Measurements from ENCODE around the gene CSTPP1.

Gene CSTPP1

GRCh38 chr11:46977038-46977813 is 40.7 kb downstream of the CSTPP1 start:
- H3K18ac ChIP-seq (ENCODE audit: low read length) = no peak overlapping the region
- no peak overlapping the region for H2BK12ac ChIP-seq (ENCODE audit: low read length)
- H4K12ac ChIP-seq (ENCODE audit: low read depth, low read length) = no peak overlapping the region
- H3K4ac ChIP-seq (ENCODE audit: low read depth, low read length) = no peak overlapping the region
- H3K9ac ChIP-seq (ENCODE audit: low read length) = no peak overlapping the region
- H3K23ac ChIP-seq (ENCODE audit: low read length) = no peak overlapping the region
- no peaks in the 10 kb centered on the region for H3K9me3 ChIP-seq (ENCODE audit: insufficient read depth, low read depth, low read length)
- H3K79me1 ChIP-seq (ENCODE audit: low read length) = no peaks in the 10 kb centered on the region
- no peak overlapping the region for H4K91ac ChIP-seq (ENCODE audit: low read depth, low read length)
- no peak overlapping the region for H2BK5ac ChIP-seq (ENCODE audit: low read depth, low read length, poor library complexity)
- H3K79me2 ChIP-seq (ENCODE audit: control insufficient read depth, insufficient read depth, low read length, poor library complexity) = no peaks in the 10 kb centered on the region
- H3K36me3 ChIP-seq (ENCODE audit: control insufficient read depth in 1 of 2, insufficient read depth in 2 of 2, low read length in 2 of 2) = peaks cover 1 to 6% of the 10 kb centered on the region in 2 experiments
- H2BK120ac ChIP-seq (ENCODE audit: insufficient read depth, low read length, poor library complexity) = no peak overlapping the region
- H2AFZ ChIP-seq (ENCODE audit: insufficient read depth, low read length, poor library complexity) = no peak overlapping the region
- no peak overlapping the region for H3K4me2 ChIP-seq (ENCODE audit: low read length)
- no CpG with 5 or more reads among the region's 7 CpGs for WGBS (ENCODE audit: extremely low coverage, insufficient coverage, insufficient read length)
- peak; percentile 5 to 48 for DNase-seq
- H2AK5ac ChIP-seq (ENCODE audit: low read length) = no peak overlapping the region
- peaks cover 0 to 3% of the 10 kb centered on the region in 2 experiments for H3K4me1 ChIP-seq (ENCODE audit: control insufficient read depth in 1 of 2, insufficient read depth in 2 of 2, low read length in 2 of 2)
- no peak overlapping the region for H3K14ac ChIP-seq (ENCODE audit: low read length)
- no peak overlapping the region for H3K27ac ChIP-seq (ENCODE audit: low read depth, low read length)
- no peaks in the 10 kb centered on the region for H3K27me3 ChIP-seq (ENCODE audit: insufficient read depth, low read length)
- no peak overlapping the region for H3K4me3 ChIP-seq (ENCODE audit: low read depth, low read length)
- H4K8ac ChIP-seq (ENCODE audit: low read depth, low read length) = no peak overlapping the region

DNA sequence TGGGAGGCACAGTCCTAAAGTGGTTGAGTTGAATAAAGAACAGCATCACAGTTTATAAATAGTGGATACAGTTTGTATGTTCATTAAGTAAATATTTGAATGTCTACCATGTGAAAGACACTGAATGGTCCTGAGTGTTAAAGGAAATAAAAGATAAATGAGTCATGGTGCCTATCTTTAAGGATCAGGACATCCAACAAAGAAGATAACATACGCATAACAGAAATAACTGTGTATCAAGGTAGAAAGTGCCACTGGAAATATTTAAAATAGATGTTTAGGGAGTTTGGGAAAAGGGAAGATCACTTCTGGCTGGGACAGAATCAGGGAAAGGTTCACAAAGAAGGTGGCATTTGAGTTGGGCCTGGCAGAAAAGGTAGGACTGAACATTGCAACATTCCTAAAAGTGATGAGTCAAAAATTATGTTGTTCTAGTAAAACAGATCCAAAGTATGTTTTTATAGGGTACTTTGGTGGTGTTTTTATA is 41.5 kb downstream of the CSTPP1 start:
- no peak overlapping the region for H2AK5ac ChIP-seq (ENCODE audit: low read length)
- no peak overlapping the region for H4K8ac ChIP-seq (ENCODE audit: low read depth, low read length)
- no peak overlapping the region for H3K4ac ChIP-seq (ENCODE audit: low read depth, low read length)
- no peak overlapping the region for H3K23ac ChIP-seq (ENCODE audit: low read length)
- H4K91ac ChIP-seq (ENCODE audit: low read depth, low read length) = no peak overlapping the region
- H3K27me3 ChIP-seq (ENCODE audit: insufficient read depth, low read length) = no peaks in the 10 kb centered on the region
- no peaks in the 10 kb centered on the region for H3K79me1 ChIP-seq (ENCODE audit: low read length)
- no peak overlapping the region for H3K9ac ChIP-seq (ENCODE audit: low read length)
- H2BK12ac ChIP-seq (ENCODE audit: low read length) = no peak overlapping the region
- H4K12ac ChIP-seq (ENCODE audit: low read depth, low read length) = no peak overlapping the region
- no peak overlapping the region for H3K18ac ChIP-seq (ENCODE audit: low read length)
- H2BK120ac ChIP-seq (ENCODE audit: insufficient read depth, low read length, poor library complexity) = no peak overlapping the region
- no CpG with 5 or more reads among the region's 1 CpG for WGBS (ENCODE audit: extremely low coverage, insufficient coverage, insufficient read length)
- H3K36me3 ChIP-seq (ENCODE audit: control insufficient read depth in 1 of 2, insufficient read depth in 2 of 2, low read length in 2 of 2) = peaks cover 1 to 6% of the 10 kb centered on the region in 2 experiments
- no peak overlapping the region for H2AFZ ChIP-seq (ENCODE audit: insufficient read depth, low read length, poor library complexity)
- H3K9me3 ChIP-seq (ENCODE audit: insufficient read depth, low read depth, low read length) = no peaks in the 10 kb centered on the region
- no peak overlapping the region for H3K27ac ChIP-seq (ENCODE audit: low read depth, low read length)
- no peak overlapping the region for H2BK5ac ChIP-seq (ENCODE audit: low read depth, low read length, poor library complexity)
- H3K4me2 ChIP-seq (ENCODE audit: low read length) = no peak overlapping the region
- no peak overlapping the region for H3K14ac ChIP-seq (ENCODE audit: low read length)
- H3K79me2 ChIP-seq (ENCODE audit: control insufficient read depth, insufficient read depth, low read length, poor library complexity) = no peaks in the 10 kb centered on the region
- no peak overlapping the region for H3K4me3 ChIP-seq (ENCODE audit: low read depth, low read length)
- H3K4me1 ChIP-seq (ENCODE audit: control insufficient read depth in 1 of 2, insufficient read depth in 2 of 2, low read length in 2 of 2) = peaks cover 0 to 3% of the 10 kb centered on the region in 2 experiments
- DNase-seq = peak in 1 of 2 donors; percentile 52

DNA sequence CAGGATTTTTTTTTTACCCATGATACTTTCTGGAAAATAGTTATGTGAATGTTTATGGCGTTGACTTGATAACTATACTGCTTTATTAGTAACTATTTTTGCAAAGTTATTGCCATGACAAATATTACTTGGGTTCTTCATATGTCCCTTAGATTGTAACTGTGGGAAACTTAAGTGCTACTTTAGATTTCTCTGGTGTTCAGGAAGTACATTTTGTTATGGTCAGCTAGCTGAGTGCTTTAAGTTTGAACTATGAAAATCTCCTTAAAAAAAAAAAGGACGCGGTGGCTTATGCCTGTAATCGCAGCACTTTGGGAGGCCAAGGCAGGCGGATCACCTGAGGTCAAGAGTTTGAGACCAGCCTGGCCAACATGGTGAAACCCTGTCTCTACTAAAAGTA is 42.8 kb downstream of the CSTPP1 start:
- H3K23ac ChIP-seq (ENCODE audit: low read length) = no peak overlapping the region
- no peaks in the 10 kb centered on the region for H3K36me3 ChIP-seq (ENCODE audit: control insufficient read depth in 1 of 2, insufficient read depth in 2 of 2, low read length in 2 of 2)
- H4K12ac ChIP-seq (ENCODE audit: low read depth, low read length) = no peak overlapping the region
- DNase-seq = no peak
- no peak overlapping the region for H2BK5ac ChIP-seq (ENCODE audit: low read depth, low read length, poor library complexity)
- H3K9ac ChIP-seq (ENCODE audit: low read length) = no peak overlapping the region
- H2AFZ ChIP-seq (ENCODE audit: insufficient read depth, low read length, poor library complexity) = no peak overlapping the region
- no peak overlapping the region for H3K4me3 ChIP-seq (ENCODE audit: low read depth, low read length)
- H3K18ac ChIP-seq (ENCODE audit: low read length) = no peak overlapping the region
- no peak overlapping the region for H4K8ac ChIP-seq (ENCODE audit: low read depth, low read length)
- WGBS (ENCODE audit: extremely low coverage, insufficient coverage, insufficient read length) = no CpG with 5 or more reads among the region's 5 CpGs
- no peaks in the 10 kb centered on the region for H3K27me3 ChIP-seq (ENCODE audit: insufficient read depth, low read length)
- H3K27ac ChIP-seq (ENCODE audit: low read depth, low read length) = no peak overlapping the region
- no peak overlapping the region for H3K4ac ChIP-seq (ENCODE audit: low read depth, low read length)
- H3K14ac ChIP-seq (ENCODE audit: low read length) = no peak overlapping the region
- H3K9me3 ChIP-seq (ENCODE audit: insufficient read depth, low read depth, low read length) = no peaks in the 10 kb centered on the region
- H2AK5ac ChIP-seq (ENCODE audit: low read length) = no peak overlapping the region
- no peak overlapping the region for H2BK12ac ChIP-seq (ENCODE audit: low read length)
- H3K4me2 ChIP-seq (ENCODE audit: low read length) = no peak overlapping the region
- H2BK120ac ChIP-seq (ENCODE audit: insufficient read depth, low read length, poor library complexity) = no peak overlapping the region
- H3K79me1 ChIP-seq (ENCODE audit: low read length) = no peaks in the 10 kb centered on the region
- H3K4me1 ChIP-seq (ENCODE audit: control insufficient read depth in 1 of 2, insufficient read depth in 2 of 2, low read length in 2 of 2) = peaks cover 0 to 3% of the 10 kb centered on the region in 2 experiments
- H4K91ac ChIP-seq (ENCODE audit: low read depth, low read length) = no peak overlapping the region
- no peaks in the 10 kb centered on the region for H3K79me2 ChIP-seq (ENCODE audit: control insufficient read depth, insufficient read depth, low read length, poor library complexity)

DNA sequence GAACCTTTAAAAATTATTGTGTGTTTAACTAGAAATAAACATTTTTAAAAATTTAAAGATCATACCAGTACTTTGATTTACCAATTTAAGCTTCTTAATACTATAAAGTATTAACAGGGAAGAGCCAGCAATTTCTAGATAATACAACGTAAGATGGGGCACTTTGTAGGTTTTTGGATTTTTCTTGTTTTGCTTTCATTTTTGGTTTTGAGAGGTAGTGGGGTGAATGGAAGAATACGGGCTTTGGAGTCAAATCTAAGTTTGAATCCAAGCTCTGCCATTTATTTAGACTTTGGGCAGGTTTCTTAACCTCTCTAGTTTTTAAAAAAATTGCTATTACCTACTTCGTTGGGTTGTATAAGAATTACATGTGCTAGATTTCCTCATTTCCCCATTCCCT is 44.9 kb downstream of the CSTPP1 start:
- H3K36me3 ChIP-seq (ENCODE audit: control insufficient read depth in 1 of 2, insufficient read depth in 2 of 2, low read length in 2 of 2) = no peaks in the 10 kb centered on the region
- no peak overlapping the region for H3K9ac ChIP-seq (ENCODE audit: low read length)
- no peak overlapping the region for H4K8ac ChIP-seq (ENCODE audit: low read depth, low read length)
- H4K12ac ChIP-seq (ENCODE audit: low read depth, low read length) = no peak overlapping the region
- no peak overlapping the region for H3K18ac ChIP-seq (ENCODE audit: low read length)
- no peaks in the 10 kb centered on the region for H3K79me1 ChIP-seq (ENCODE audit: low read length)
- H2AFZ ChIP-seq (ENCODE audit: insufficient read depth, low read length, poor library complexity) = no peak overlapping the region
- no peak overlapping the region for H3K4me3 ChIP-seq (ENCODE audit: low read depth, low read length)
- no peak overlapping the region for H4K91ac ChIP-seq (ENCODE audit: low read depth, low read length)
- no peak overlapping the region for H2BK5ac ChIP-seq (ENCODE audit: low read depth, low read length, poor library complexity)
- H3K27ac ChIP-seq (ENCODE audit: low read depth, low read length) = no peak overlapping the region
- H2BK120ac ChIP-seq (ENCODE audit: insufficient read depth, low read length, poor library complexity) = no peak overlapping the region
- no peak overlapping the region for H3K14ac ChIP-seq (ENCODE audit: low read length)
- WGBS (ENCODE audit: extremely low coverage, insufficient coverage, insufficient read length) = no CpG with 5 or more reads among the region's 3 CpGs
- H3K9me3 ChIP-seq (ENCODE audit: insufficient read depth, low read depth, low read length) = no peaks in the 10 kb centered on the region
- no peak overlapping the region for H3K4me2 ChIP-seq (ENCODE audit: low read length)
- no peak overlapping the region for H3K23ac ChIP-seq (ENCODE audit: low read length)
- H3K27me3 ChIP-seq (ENCODE audit: insufficient read depth, low read length) = no peaks in the 10 kb centered on the region
- H3K4ac ChIP-seq (ENCODE audit: low read depth, low read length) = no peak overlapping the region
- no peak overlapping the region for H2BK12ac ChIP-seq (ENCODE audit: low read length)
- H3K4me1 ChIP-seq (ENCODE audit: control insufficient read depth in 1 of 2, insufficient read depth in 2 of 2, low read length in 2 of 2) = peaks cover 0 to 3% of the 10 kb centered on the region in 2 experiments
- H3K79me2 ChIP-seq (ENCODE audit: control insufficient read depth, insufficient read depth, low read length, poor library complexity) = no peaks in the 10 kb centered on the region
- no peak for DNase-seq
- H2AK5ac ChIP-seq (ENCODE audit: low read length) = no peak overlapping the region
